ENCODE measurements around the gene INSYN2A. TPM values are rescaled to one million over a fixed set of nuclear protein-coding genes. Genes with fewer than 3 reads are reported as not detected.

Gene INSYN2A
- polyA plus RNA-seq, 3 donors = not detected

- H3K27ac ChIP-seq (ENCODE audit: low read depth in 1 of 2, low read length in 2 of 2) = no peak overlapping the region
- peaks cover under 1% of the 10 kb centered on the region for H3K4me1 Mint-ChIP-seq
These were observed 41.4 kb downstream of the INSYN2A start for GRCh38 chr10:127154831-127155620.

GRCh38 chr10:127153181-127153580 lies 43.2 kb downstream of the INSYN2A start:
- no peaks in the 10 kb centered on the region for H3K36me3 Mint-ChIP-seq
- H3K4me1 Mint-ChIP-seq = peaks cover 19% of the 10 kb centered on the region
- WGBS (ENCODE audit: insufficient coverage) = 86% methylated on average over 3 of the region's 4 CpGs
- intact Hi-C loops (cut with micrococcal nuclease) = no loop called here
- no peak overlapping the region for H3K4me3 ChIP-seq (replicated peaks in 1 of 3; ENCODE audit: low read depth in 2 of 3, low read length in 3 of 3)
- no peaks in the 10 kb centered on the region for H3K9me3 ChIP-seq (replicated peaks in 1 of 2; ENCODE audit: control insufficient read depth in 1 of 2, insufficient read depth in 1 of 2, low read length in 2 of 2)
- peaks cover 12 to 13% of the 10 kb centered on the region in 2 donors for H3K4me1 ChIP-seq (ENCODE audit: control insufficient read depth in 1 of 2, insufficient read depth in 2 of 2, low read length in 2 of 2)
- no peaks in the 10 kb centered on the region for H3K79me2 ChIP-seq (ENCODE audit: insufficient read depth, low read length)
- no peak overlapping the region for H3K9ac ChIP-seq (ENCODE audit: insufficient read depth, low read length, poor library complexity, severe bottlenecking)
- no peak overlapping the region for H3K27ac Mint-ChIP-seq
- no peak overlapping the region for H2AFZ ChIP-seq (ENCODE audit: insufficient read depth, low read depth, low read length, poor library complexity, severe bottlenecking)
- TF ChIP-seq CTCF (IDR thresholded peaks at IDR 0.05) = no peak
- DNase-seq = no peak
- no peaks in the 10 kb centered on the region for H3K27me3 ChIP-seq (ENCODE audit: control insufficient read depth in 2 of 2, insufficient read depth in 2 of 2, low read length in 2 of 2)
- H4K20me1 ChIP-seq (ENCODE audit: insufficient read depth, low read length) = no peaks in the 10 kb centered on the region
- no peak overlapping the region for H3K4me3 Mint-ChIP-seq
- no peaks in the 10 kb centered on the region for H3K9me3 Mint-ChIP-seq
- H3K36me3 ChIP-seq (replicated peaks in 1 of 2; ENCODE audit: control insufficient read depth in 1 of 2, insufficient read depth in 2 of 2, low read length in 2 of 2) = no peaks in the 10 kb centered on the region
- no peak overlapping the region for H3K27ac ChIP-seq (ENCODE audit: low read depth in 1 of 2, low read length in 2 of 2)
- H3K4me2 ChIP-seq (replicated peaks; ENCODE audit: extremely low read depth, low read length, poor library complexity, severe bottlenecking) = no peak overlapping the region
- no peaks in the 10 kb centered on the region for H3K27me3 Mint-ChIP-seq (ENCODE audit: low read depth in 3 of 3)

More at GRCh38 chr10:127154831-127155620, 41.4 kb downstream of the INSYN2A start:
- Histone ChIP-seq H3K4me1 (ENCODE audit: control insufficient read depth in 1 of 2, insufficient read depth in 2 of 2, low read length in 2 of 2) (no peaks in the 10 kb centered on the region), H3K36me3 (replicated peaks in 1 of 2; ENCODE audit: control insufficient read depth in 1 of 2, insufficient read depth in 2 of 2, low read length in 2 of 2) (no peaks in the 10 kb centered on the region), H3K9me3 (replicated peaks in 1 of 2; ENCODE audit: control insufficient read depth in 1 of 2, insufficient read depth in 1 of 2, low read length in 2 of 2) (no peaks in the 10 kb centered on the region), H3K79me2 (ENCODE audit: insufficient read depth, low read length) (no peaks in the 10 kb centered on the region), H4K20me1 (ENCODE audit: insufficient read depth, low read length) (no peaks in the 10 kb centered on the region), H2AFZ (ENCODE audit: insufficient read depth, low read depth, low read length, poor library complexity, severe bottlenecking) (no peak overlapping the region), H3K9ac (ENCODE audit: insufficient read depth, low read length, poor library complexity, severe bottlenecking) (no peak overlapping the region), H3K4me2 (replicated peaks; ENCODE audit: extremely low read depth, low read length, poor library complexity, severe bottlenecking) (no peak overlapping the region), H3K27me3 (ENCODE audit: control insufficient read depth in 2 of 2, insufficient read depth in 2 of 2, low read length in 2 of 2) (no peaks in the 10 kb centered on the region), H3K4me3 (replicated peaks in 1 of 3; ENCODE audit: low read depth in 2 of 3, low read length in 3 of 3) (no peak overlapping the region)
- H3K27me3 Mint-ChIP-seq (ENCODE audit: low read depth in 3 of 3) = peaks cover 0 to 1% (median 0%) of the 10 kb centered on the region in 3 donors
- no peak overlapping the region for H3K27ac Mint-ChIP-seq
- H3K4me3 Mint-ChIP-seq = no peak overlapping the region
- no peak for TF ChIP-seq CTCF (IDR thresholded peaks at IDR 0.05)
- 94% methylated on average over 4 of the region's 9 CpGs for WGBS (ENCODE audit: insufficient coverage)
- no peaks in the 10 kb centered on the region for H3K9me3 Mint-ChIP-seq
- intact Hi-C loops (cut with micrococcal nuclease) = no loop called here
- no peaks in the 10 kb centered on the region for H3K36me3 Mint-ChIP-seq
- DNase-seq = no peak
